H7 (cell line): ENCODE results near the gene TSHZ2. TPM values are rescaled to one million over a fixed set of nuclear protein-coding genes. Genes with fewer than 3 reads are reported as not detected.
"Not testable (repeated sequence)": the region's sequence is repeated elsewhere in the genome, so short reads cannot be mapped to it uniquely, and the experiment has no call there.

Experiments used
- DNase-seq: peaks from one replicate; pipeline ENCODE4 v3.0.0; 2012
- H3K27me3 ChIP-seq: 2 replicates; pipeline ENCODE4 v1.6.0; 2011; ENCODE audit warnings: mild to moderate bottlenecking, low read length; ENCODE audit not compliant: control insufficient read depth, insufficient read depth
- H3K36me3 ChIP-seq: replicated peaks from 2 replicates; pipeline ENCODE4 v1.5.1; 2011; ENCODE audit warnings: low read length; ENCODE audit not compliant: control insufficient read depth, insufficient read depth
- H3K4me3 ChIP-seq: 2 replicates; pipeline ENCODE4 v1.5.1; 2011; ENCODE audit warnings: low read depth, mild to moderate bottlenecking, control low read depth, low read length, moderate library complexity; ENCODE audit not compliant: insufficient read depth
- total RNA-seq: library from RNA; depleted of rRNA; stranded (reverse); fragments of >200 nt; shearing (Covaris generic); gene quantifications from 2 replicates; pipeline ENCODE4 v1.2.3, GENCODE V29; 2014

The TSHZ2 gene
- total RNA-seq, 1 experiment from 2014 or later = 0.31 TPM

DNA sequence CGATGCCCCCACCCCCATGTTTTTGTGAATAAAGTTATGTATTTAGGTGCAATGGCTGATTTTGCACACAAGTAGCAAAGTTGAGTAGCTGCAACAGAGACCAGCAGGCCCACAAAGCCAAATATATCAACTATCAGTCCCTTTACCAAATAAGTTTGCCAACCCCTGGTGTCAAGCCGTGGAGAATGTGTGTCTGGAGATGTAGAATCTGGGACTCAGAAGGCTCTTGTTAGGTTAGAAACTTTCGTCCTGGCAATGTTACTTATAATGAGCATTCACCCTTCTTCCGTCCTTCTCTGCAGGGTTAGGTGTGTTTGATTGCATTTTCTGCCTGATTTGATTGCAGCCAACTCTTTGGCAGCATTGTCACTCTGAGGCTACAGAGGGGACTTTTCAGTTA lies 563.7 kb downstream of the TSHZ2 start:
- DNase-seq = no peak
- H3K4me3 ChIP-seq = no peak overlapping the region
- H3K27me3 ChIP-seq = no peaks in the 10 kb centered on the region
- no peaks in the 10 kb centered on the region for H3K36me3 ChIP-seq

DNA sequence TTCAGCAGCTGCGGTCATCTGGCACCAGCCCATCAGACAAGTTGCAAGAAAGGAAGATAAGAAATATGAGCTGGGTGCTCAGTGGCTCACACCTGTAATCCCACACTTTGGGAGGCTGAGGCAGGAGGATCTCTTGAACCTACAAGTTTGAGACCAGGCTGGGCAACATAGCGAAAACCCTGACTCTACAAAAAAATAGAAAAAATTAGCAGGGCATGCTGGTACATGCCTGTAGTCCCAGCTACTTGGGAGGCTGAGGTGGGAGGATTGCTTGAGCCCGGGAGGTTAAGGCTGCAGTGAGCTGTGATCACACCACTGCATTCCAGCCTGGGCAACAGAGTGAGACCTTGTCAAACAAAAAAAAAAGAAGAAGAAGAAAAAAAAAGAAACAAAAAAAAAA lies 564.2 kb downstream of the TSHZ2 start:
- DNase-seq, H3K36me3 ChIP-seq, H3K4me3 ChIP-seq, H3K27me3 ChIP-seq: not testable (repeated sequence)

DNA sequence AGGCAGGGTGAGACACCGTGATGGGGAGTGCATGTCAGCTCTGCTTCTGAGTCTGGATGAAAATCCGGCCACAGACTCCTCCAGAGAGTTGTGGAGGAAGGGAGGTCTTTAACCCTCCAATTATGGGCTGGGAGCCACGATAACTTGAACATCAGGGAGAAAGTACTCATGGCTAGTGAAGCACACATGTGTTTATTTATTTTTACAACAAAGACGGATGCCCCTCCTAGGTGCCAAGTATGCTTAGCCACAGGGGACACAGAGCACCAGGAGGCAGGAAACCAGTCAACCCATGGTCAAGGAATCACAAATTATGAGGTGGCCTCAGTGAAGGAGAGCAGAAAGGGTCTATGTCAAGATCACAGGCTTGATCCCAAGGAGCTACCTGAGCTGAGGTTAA lies 567.4 kb downstream of the TSHZ2 start:
- no peak for DNase-seq
- H3K27me3 ChIP-seq = no peaks in the 10 kb centered on the region
- no peaks in the 10 kb centered on the region for H3K36me3 ChIP-seq
- H3K4me3 ChIP-seq = no peak overlapping the region
